ENCODE data around the gene CSTPP1.

DNA sequence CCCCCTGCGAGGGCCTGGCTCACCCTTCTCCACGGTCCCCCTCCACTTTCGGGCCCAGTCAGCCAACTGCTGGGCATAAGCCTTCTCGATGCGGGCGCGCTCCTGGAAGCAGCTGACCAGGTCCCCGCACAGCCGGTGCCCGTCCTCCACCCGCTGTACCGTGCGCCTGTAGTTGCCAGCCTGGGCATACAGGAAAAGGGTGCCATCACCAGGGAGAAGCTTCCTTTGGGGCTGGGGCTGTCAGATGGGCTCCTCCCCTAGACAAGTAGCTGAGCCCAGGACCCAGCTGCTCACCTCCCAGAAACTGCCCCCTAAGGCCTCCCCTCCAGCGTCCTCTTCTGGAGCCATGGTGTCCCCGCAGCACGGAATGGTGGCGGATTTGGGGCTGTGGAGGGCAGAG, 245.8 kb downstream of the CSTPP1 start:
- no peak for TF ChIP-seq REST (IDR thresholded peaks at IDR 0.05; ENCODE audit: insufficient read depth in 1 of 2, low read depth in 2 of 2, low read length in 2 of 2)
- no peak for TF ChIP-seq POLR2AphosphoS5 (IDR thresholded peaks at IDR 0.05; ENCODE audit: low read depth, low read length)
- no peak for TF ChIP-seq SIN3A (IDR thresholded peaks at IDR 0.05; ENCODE audit: borderline replicate concordance, insufficient read depth, low read length)
- no peak for TF ChIP-seq TAF1 (IDR thresholded peaks at IDR 0.05; ENCODE audit: borderline replicate concordance, insufficient read depth, low read length)

Measured in PFSK-1 (cell line).